SU-DHL-6 (cell line): ENCODE results near the gene MAP2K5.

Source experiments
- H2AFZ ChIP-seq: fragments of 200-600 bp; sonication (generic); 2 replicates; pipeline ENCODE4 v1.6.1; 2014; ENCODE audit warnings: low read depth, mild to moderate bottlenecking, moderate library complexity, mixed read lengths, antibody characterized with exemption, low read length; ENCODE audit not compliant: severe bottlenecking
- H3F3A ChIP-seq: fragments of 200-600 bp; shearing (Covaris generic); 2 replicates; pipeline ENCODE4 v1.6.0; 2016; ENCODE audit warnings: antibody characterized with exemption, mild to moderate bottlenecking; ENCODE audit not compliant: insufficient read depth
- H3K27ac ChIP-seq: fragments of 200-600 bp; sonication (generic); 2 replicates; pipeline ENCODE4 v1.5.1; 2016; ENCODE audit warnings: low read depth, mild to moderate bottlenecking, low read length, moderate library complexity, mixed read lengths
- H3K27me3 ChIP-seq: fragments of 200-600 bp; sonication (generic), shearing (Covaris generic); 2 replicates; pipeline ENCODE4 v1.6.0; 2014; ENCODE audit warnings: mild to moderate bottlenecking, low read length
- H3K36me3 ChIP-seq: fragments of 200-600 bp; sonication (generic); 2 replicates; pipeline ENCODE4 v1.6.1; 2014; ENCODE audit warnings: mild to moderate bottlenecking, low read length, mixed read lengths
- H3K4me2 ChIP-seq: fragments of 300-600, 200-600 bp; shearing (Covaris generic), sonication (generic); 2 replicates; pipeline ENCODE4 v1.6.0; 2014; ENCODE audit warnings: low read length, low read depth, mild to moderate bottlenecking; ENCODE audit not compliant: poor library complexity, severe bottlenecking
- H3K4me3 ChIP-seq: fragments of 200-600 bp; sonication (generic); 2 replicates; pipeline ENCODE4 v1.5.1; 2014; ENCODE audit warnings: antibody characterized with exemption, low read length, mild to moderate bottlenecking, mixed read lengths; ENCODE audit not compliant: insufficient read depth, poor library complexity, severe bottlenecking
- H3K79me2 ChIP-seq: fragments of 200-600 bp; sonication (generic); 2 replicates; pipeline ENCODE4 v1.6.1; 2014; ENCODE audit warnings: mild to moderate bottlenecking, low read length, moderate library complexity; ENCODE audit not compliant: insufficient read depth
- H3K9ac ChIP-seq: fragments of 200-600 bp; sonication (generic); 2 replicates; pipeline ENCODE4 v1.7.0; 2014; ENCODE audit warnings: mild to moderate bottlenecking, low read length
- H3K9me2 ChIP-seq: fragments of 200-600 bp; sonication (generic); replicated peaks from 2 replicates; pipeline ENCODE4 v1.6.1; 2014; ENCODE audit warnings: low read length; ENCODE audit not compliant: insufficient read depth
- H3K9me3 ChIP-seq: fragments of 200-600 bp; sonication (generic); 2 replicates; pipeline ENCODE4 v1.6.1; 2014; ENCODE audit warnings: low read length, mixed read lengths; ENCODE audit not compliant: insufficient read depth
- H4K20me1 ChIP-seq: fragments of 200-600 bp; sonication (generic); 2 replicates; pipeline ENCODE4 v1.6.1; 2014; ENCODE audit warnings: low read depth, mild to moderate bottlenecking, antibody characterized with exemption, low read length, moderate library complexity, mixed read lengths
- CTCF ChIP-seq: fragments of 200-600 bp; sonication (generic); IDR thresholded peaks from one replicate; pipeline ENCODE4 v1.5.1; 2017; ENCODE audit warnings: antibody characterized with exemption, mild to moderate bottlenecking, low read length, moderate library complexity; ENCODE audit not compliant: insufficient read depth, poor library complexity, severe bottlenecking
- EZH2phosphoT487 ChIP-seq: fragments of 200-600 bp; sonication (generic), shearing (Covaris generic); conservative IDR thresholded peaks from 2 replicates; pipeline ENCODE4 v1.6.1; 2018; ENCODE audit warnings: mild to moderate bottlenecking, antibody characterized with exemption, low read length, moderate library complexity, mixed read lengths

MAP2K5 gene

GRCh38 chr15:67766968-67767367, 224.5 kb downstream of the MAP2K5 start:
- no peak overlapping the region for H2AFZ ChIP-seq
- H3K9ac ChIP-seq, result no peak overlapping the region
- H3K4me2 ChIP-seq, result no peak overlapping the region
- H3K27me3 ChIP-seq, result no peaks in the 10 kb centered on the region
- H3K4me3 ChIP-seq, result no peak overlapping the region
- H3F3A ChIP-seq, result no peaks in the 10 kb centered on the region
- H3K36me3 ChIP-seq, result no peaks in the 10 kb centered on the region
- no peaks in the 10 kb centered on the region for H4K20me1 ChIP-seq
- H3K9me3 ChIP-seq, result no peaks in the 10 kb centered on the region
- H3K27ac ChIP-seq, result no peak overlapping the region
- TF ChIP-seq EZH2phosphoT487 (no peak), CTCF (no peak)
- no peaks in the 10 kb centered on the region for H3K79me2 ChIP-seq
- no peaks in the 10 kb centered on the region for H3K9me2 ChIP-seq

- H4K20me1 ChIP-seq, result no peaks in the 10 kb centered on the region
- H3K9me3 ChIP-seq, result no peaks in the 10 kb centered on the region
- TF ChIP-seq EZH2phosphoT487 (no peak), CTCF (no peak)
- H2AFZ ChIP-seq, result no peak overlapping the region
- no peak overlapping the region for H3K4me2 ChIP-seq
- no peaks in the 10 kb centered on the region for H3F3A ChIP-seq
- no peak overlapping the region for H3K27ac ChIP-seq
- no peak overlapping the region for H3K9ac ChIP-seq
- no peak overlapping the region for H3K4me3 ChIP-seq
- H3K9me2 ChIP-seq, result no peaks in the 10 kb centered on the region
- H3K36me3 ChIP-seq, result no peaks in the 10 kb centered on the region
- H3K27me3 ChIP-seq, result no peaks in the 10 kb centered on the region
- H3K79me2 ChIP-seq, result no peaks in the 10 kb centered on the region
Measured at GRCh38 chr15:67768313-67768977, 225.9 kb downstream of the MAP2K5 start.

- no peaks in the 10 kb centered on the region for H4K20me1 ChIP-seq
- no peak overlapping the region for H3K9ac ChIP-seq
- H3K27ac ChIP-seq, result no peak overlapping the region
- no peaks in the 10 kb centered on the region for H3K9me2 ChIP-seq
- no peaks in the 10 kb centered on the region for H3F3A ChIP-seq
- H3K4me2 ChIP-seq, result no peak overlapping the region
- H3K4me3 ChIP-seq, result no peak overlapping the region
- no peaks in the 10 kb centered on the region for H3K79me2 ChIP-seq
- no peak for TF ChIP-seq CTCF
- H2AFZ ChIP-seq, result no peak overlapping the region
- H3K36me3 ChIP-seq, result no peaks in the 10 kb centered on the region
- no peaks in the 10 kb centered on the region for H3K9me3 ChIP-seq
- no peaks in the 10 kb centered on the region for H3K27me3 ChIP-seq
Measured at GRCh38 chr15:67769497-67770357, 227.2 kb downstream of the MAP2K5 start.
